Endodermal cell (in vitro differentiated cells): Measurements from ENCODE around the gene PPIL3. TPM values are rescaled to one million over a fixed set of nuclear protein-coding genes. Genes with fewer than 3 reads are reported as not detected.

Experiments used
- DNase-seq: peaks from one replicate; pipeline ENCODE4 v3.0.0-alpha.2; 2017
- H3K27ac ChIP-seq: 2 replicates; pipeline ENCODE4 v1.5.1; 2013; ENCODE audit warnings: mild to moderate bottlenecking, low read depth, low read length, moderate library complexity
- H3K27me3 ChIP-seq: 2 replicates; pipeline ENCODE4 v1.6.1; 2013; ENCODE audit warnings: mild to moderate bottlenecking, low read length, moderate library complexity; ENCODE audit not compliant: insufficient read depth, control insufficient read depth, poor library complexity, severe bottlenecking
- H3K36me3 ChIP-seq: 2 replicates; pipeline ENCODE4 v1.7.0; 2013; ENCODE audit warnings: mild to moderate bottlenecking, low read length, moderate library complexity; ENCODE audit not compliant: control insufficient read depth, insufficient read depth
- H3K4me1 ChIP-seq: one replicate; pipeline ENCODE4 v1.7.0; 2013; ENCODE audit warnings: low read length; ENCODE audit not compliant: control insufficient read depth, insufficient read depth
- H3K4me3 ChIP-seq: 2 replicates; pipeline ENCODE4 v1.5.1; 2013; ENCODE audit warnings: mild to moderate bottlenecking, low read length, moderate library complexity
- H3K9ac ChIP-seq: 2 replicates; pipeline ENCODE4 v1.6.1; 2013; ENCODE audit warnings: mild to moderate bottlenecking, low read length, moderate library complexity; ENCODE audit not compliant: poor library complexity, severe bottlenecking; ENCODE audit errors: extremely low read depth
- H3K9me3 ChIP-seq: 2 replicates; pipeline ENCODE4 v1.6.1; 2013; ENCODE audit warnings: mild to moderate bottlenecking, low read length, moderate library complexity; ENCODE audit not compliant: control insufficient read depth
- H3K27ac Mint-ChIP-seq: 2 replicates; pipeline ENCODE4 v1.8.0; 2020; ENCODE audit warnings: mixed read lengths
- H3K27me3 Mint-ChIP-seq: 2 replicates; pipeline ENCODE4 v1.8.0; 2021; ENCODE audit warnings: mild to moderate bottlenecking, mixed read lengths; ENCODE audit not compliant: insufficient read depth
- H3K36me3 Mint-ChIP-seq: 2 replicates; pipeline ENCODE4 v1.8.0; 2020; ENCODE audit warnings: low read depth, mixed read lengths
- H3K4me1 Mint-ChIP-seq: 2 replicates; pipeline ENCODE4 v1.8.0; 2020; ENCODE audit warnings: mixed read lengths
- H3K4me3 Mint-ChIP-seq: 2 replicates; pipeline ENCODE4 v1.8.0; 2020; ENCODE audit warnings: mild to moderate bottlenecking, moderate library complexity, mixed read lengths
- H3K9me3 Mint-ChIP-seq: 2 replicates; pipeline ENCODE4 v1.8.0; 2020; ENCODE audit warnings: mild to moderate bottlenecking, mixed read lengths
- CTCF ChIP-seq: fragments of 200-600 bp; sonication (generic); conservative IDR thresholded peaks from 2 replicates; pipeline ENCODE4 v1.5.0; 2021; ENCODE audit warnings: antibody characterized with exemption, mild to moderate bottlenecking
- WGBS, 2 experiments: methylation state at CpG; one replicate each; pipeline versions ENCODE4 v1.1.5 to v1.1.7; 2013; ENCODE audit warnings: missing lambda C conversion rate in 2 of 2, mixed read lengths in 1 of 2; ENCODE audit not compliant: insufficient coverage in 1 of 2, insufficient read length in 1 of 2; 5-methylcytosine and 5-hydroxymethylcytosine counted together
- total RNA-seq, 2 donors: library from RNA; stranded (reverse); fragmentation: NEBNext Ultra II Directional in 1 of 2; extraction: Animal tissue kit (Norgen Biotek cat#: 25700) in 1 of 2; gene quantifications; 2 replicates in 1 of 2; 3 replicates in 1 of 2; pipeline ENCODE4 v1.2.1, GENCODE V29; 2021

Gene PPIL3
- total RNA-seq, 2 donors from 2014 or later, result 51.2 to 60.5 TPM

GRCh38 chr2:200845669-200846325, 43.1 kb downstream of the PPIL3 start:
- peaks cover 2% of the 10 kb centered on the region for H3K36me3 ChIP-seq
- no peak for DNase-seq
- Mint-ChIP-seq H3K36me3 (no peaks in the 10 kb centered on the region), H3K9me3 (no peaks in the 10 kb centered on the region), H3K27ac (no peak overlapping the region), H3K4me3 (no peak overlapping the region), H3K27me3 (peaks cover 3% of the 10 kb centered on the region), H3K4me1 (no peaks in the 10 kb centered on the region)
- TF ChIP-seq CTCF, result no peak
- no peak overlapping the region for H3K27ac ChIP-seq
- 93 to 95% methylated on average over 10 of the region's 10 CpGs for WGBS, 2 experiments
- H3K9ac ChIP-seq, result no peak overlapping the region
- no peaks in the 10 kb centered on the region for H3K4me1 ChIP-seq
- no peaks in the 10 kb centered on the region for H3K9me3 ChIP-seq
- H3K4me3 ChIP-seq, result no peak overlapping the region
- no peaks in the 10 kb centered on the region for H3K27me3 ChIP-seq

GRCh38 chr2:200845194-200845593, 43.7 kb downstream of the PPIL3 start:
- H3K4me3 Mint-ChIP-seq, result no peak overlapping the region
- DNase-seq, result no peak
- Histone ChIP-seq H3K36me3 (no peaks in the 10 kb centered on the region), H3K9me3 (no peaks in the 10 kb centered on the region), H3K9ac (no peak overlapping the region), H3K27ac (no peak overlapping the region), H3K4me1 (no peaks in the 10 kb centered on the region), H3K4me3 (no peak overlapping the region), H3K27me3 (no peaks in the 10 kb centered on the region)
- WGBS, 2 experiments, result 93 to 95% methylated on average over 4 to 5 of the region's 5 CpGs
- H3K4me1 Mint-ChIP-seq, result no peaks in the 10 kb centered on the region
- no peaks in the 10 kb centered on the region for H3K36me3 Mint-ChIP-seq
- TF ChIP-seq CTCF, result no peak
- no peak overlapping the region for H3K27ac Mint-ChIP-seq
- no peaks in the 10 kb centered on the region for H3K9me3 Mint-ChIP-seq
- peaks cover 3% of the 10 kb centered on the region for H3K27me3 Mint-ChIP-seq

GRCh38 chr2:200843993-200844948, 44.6 kb downstream of the PPIL3 start:
- no peak overlapping the region for H3K4me3 ChIP-seq
- no peak overlapping the region for H3K27ac Mint-ChIP-seq
- no peak for DNase-seq
- no peak for TF ChIP-seq CTCF
- H3K9me3 ChIP-seq, result no peaks in the 10 kb centered on the region
- H3K27ac ChIP-seq, result no peak overlapping the region
- no peak overlapping the region for H3K9ac ChIP-seq
- no peaks in the 10 kb centered on the region for H3K27me3 ChIP-seq
- no peaks in the 10 kb centered on the region for H3K36me3 ChIP-seq
- 91 to 94% methylated on average over 16 to 24 of the region's 24 CpGs for WGBS, 2 experiments
- H3K36me3 Mint-ChIP-seq, result no peaks in the 10 kb centered on the region
- H3K27me3 Mint-ChIP-seq, result peaks cover 3% of the 10 kb centered on the region
- no peaks in the 10 kb centered on the region for H3K9me3 Mint-ChIP-seq
- H3K4me1 ChIP-seq, result no peaks in the 10 kb centered on the region
- no peaks in the 10 kb centered on the region for H3K4me1 Mint-ChIP-seq
- no peak overlapping the region for H3K4me3 Mint-ChIP-seq
